Muscle of back (tissue), 13 donors: ENCODE data around the gene ECHS1. TPM values are rescaled to one million over a fixed set of nuclear protein-coding genes. Genes with fewer than 3 reads are reported as not detected.
A peak's percentile ranks its signal among the peaks of the same experiment; 100 is the strongest.
"Not testable (repeated sequence)": the region's sequence is repeated elsewhere in the genome, so short reads cannot be mapped to it uniquely, and the experiment has no call there.

Source experiments
- DNase-seq, 3 donors: peaks; one replicate each; pipeline versions ENCODE4 v3.0.0 to v3.0.0-alpha.2; 2013
- long read RNA-seq, 9 donors: transcript quantifications; one replicate each; lab custom pipeline, GENCODE V29; 2026
- polyA plus RNA-seq, 10 donors: library from polyadenylated mRNA; unstranded; fragments of 120-200 nt; gene quantifications; one replicate each; pipeline ENCODE4 v1.2.1, GENCODE V29; 2013; ENCODE audit not compliant: insufficient read length in 10 of 10

ECHS1 gene
- polyA plus RNA-seq, result 100 to 1,000 TPM in 9 of 10 donors, 10 to 100 TPM in 1; 96.4 to 132 (median 123) TPM
- long read RNA-seq, donor 1, transcript ECHS1-201 (8 exons, 1,617 nt), result major isoform, 81 of 121 reads
- long read RNA-seq, donor 1, partial matches to known transcripts, result 40 of 121 reads
- long read RNA-seq, donor 1, other reads (novel, unspliced or antisense), result 0 of 121 reads
- long read RNA-seq, donor 2, transcript ECHS1-201 (8 exons, 1,617 nt), result major isoform, 65 of 86 reads
- long read RNA-seq, donor 2, partial matches to known transcripts, result 21 of 86 reads
- long read RNA-seq, donor 2, other reads (novel, unspliced or antisense), result 0 of 86 reads
- long read RNA-seq, donor 3, result 0 reads
- long read RNA-seq, donor 4, transcript ECHS1-201 (8 exons, 1,617 nt), result major isoform, 43 of 56 reads
- long read RNA-seq, donor 4, partial matches to known transcripts, result 13 of 56 reads
- long read RNA-seq, donor 4, other reads (novel, unspliced or antisense), result 0 of 56 reads
- long read RNA-seq, donor 5, transcript ECHS1-201 (8 exons, 1,617 nt), result major isoform, 96 of 126 reads
- long read RNA-seq, donor 5, partial matches to known transcripts, result 30 of 126 reads
- long read RNA-seq, donor 5, other reads (novel, unspliced or antisense), result 0 of 126 reads
- long read RNA-seq, donor 6, transcript ECHS1-201 (8 exons, 1,617 nt), result major isoform, 86 of 120 reads
- long read RNA-seq, donor 6, partial matches to known transcripts, result 34 of 120 reads
- long read RNA-seq, donor 6, other reads (novel, unspliced or antisense), result 0 of 120 reads
- long read RNA-seq, donor 7, transcript ECHS1-201 (8 exons, 1,617 nt), result major isoform, 48 of 59 reads
- long read RNA-seq, donor 7, partial matches to known transcripts, result 11 of 59 reads
- long read RNA-seq, donor 7, other reads (novel, unspliced or antisense), result 0 of 59 reads
- long read RNA-seq, donor 8, transcript ECHS1-201 (8 exons, 1,617 nt), result major isoform, 43 of 68 reads
- long read RNA-seq, donor 8, partial matches to known transcripts, result 25 of 68 reads
- long read RNA-seq, donor 8, other reads (novel, unspliced or antisense), result 0 of 68 reads
- long read RNA-seq, donor 9, transcript ECHS1-201 (8 exons, 1,617 nt), result major isoform, 18 of 18 reads
- long read RNA-seq, donor 9, partial matches to known transcripts, result 0 of 18 reads
- long read RNA-seq, donor 9, other reads (novel, unspliced or antisense), result 0 of 18 reads

GRCh38 chr10:133373174-133374090 is at the start of gene ECHS1:
TSS of gene ECHS1 (minus strand) at chr10:133373354. CDS start at chr10:133373333, 21 bp downstream.
- peak; percentile 94 to 98 (median 97) for DNase-seq

DNA sequence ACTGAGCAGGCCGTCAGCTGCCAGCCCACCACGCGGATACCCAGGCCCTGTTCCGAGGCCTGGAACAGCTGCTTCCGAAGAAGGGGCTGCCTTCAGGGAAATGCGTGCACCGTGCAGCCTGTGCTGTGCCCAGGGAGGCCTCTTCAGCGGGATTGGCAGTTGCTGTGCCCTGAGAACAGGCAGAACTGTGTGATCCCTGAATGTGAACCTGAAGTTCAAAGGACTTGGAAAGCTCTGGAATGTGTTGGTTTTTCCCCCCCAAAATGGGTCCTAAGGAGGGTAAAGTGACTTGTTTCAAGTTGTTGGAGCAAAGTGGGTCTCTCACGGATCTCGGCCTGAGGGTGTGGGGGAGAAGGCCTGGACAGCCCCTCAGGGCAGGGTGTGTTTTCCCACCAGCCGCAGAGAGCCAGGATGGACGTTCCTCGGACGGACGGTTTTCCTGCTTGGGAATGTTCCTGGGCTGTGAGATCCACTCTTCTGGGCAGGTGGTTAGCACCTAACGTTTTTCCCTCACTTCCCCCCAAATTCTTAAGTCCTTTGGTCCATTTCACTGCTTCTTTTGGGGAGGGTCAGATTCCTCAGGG is 49.2 kb upstream of the ECHS1 start:
- DNase-seq, result peak in 1 of 3 donors; percentile 29

- DNase-seq, result no peak
Observed at GRCh38 chr10:133421336-133422222, 48.4 kb upstream of the ECHS1 start.

- no peak for DNase-seq
Observed at GRCh38 chr10:133420579-133420978, 47.4 kb upstream of the ECHS1 start.

GRCh38 chr10:133420028-133420427 is 46.9 kb upstream of the ECHS1 start:
- DNase-seq, result no peak

DNA sequence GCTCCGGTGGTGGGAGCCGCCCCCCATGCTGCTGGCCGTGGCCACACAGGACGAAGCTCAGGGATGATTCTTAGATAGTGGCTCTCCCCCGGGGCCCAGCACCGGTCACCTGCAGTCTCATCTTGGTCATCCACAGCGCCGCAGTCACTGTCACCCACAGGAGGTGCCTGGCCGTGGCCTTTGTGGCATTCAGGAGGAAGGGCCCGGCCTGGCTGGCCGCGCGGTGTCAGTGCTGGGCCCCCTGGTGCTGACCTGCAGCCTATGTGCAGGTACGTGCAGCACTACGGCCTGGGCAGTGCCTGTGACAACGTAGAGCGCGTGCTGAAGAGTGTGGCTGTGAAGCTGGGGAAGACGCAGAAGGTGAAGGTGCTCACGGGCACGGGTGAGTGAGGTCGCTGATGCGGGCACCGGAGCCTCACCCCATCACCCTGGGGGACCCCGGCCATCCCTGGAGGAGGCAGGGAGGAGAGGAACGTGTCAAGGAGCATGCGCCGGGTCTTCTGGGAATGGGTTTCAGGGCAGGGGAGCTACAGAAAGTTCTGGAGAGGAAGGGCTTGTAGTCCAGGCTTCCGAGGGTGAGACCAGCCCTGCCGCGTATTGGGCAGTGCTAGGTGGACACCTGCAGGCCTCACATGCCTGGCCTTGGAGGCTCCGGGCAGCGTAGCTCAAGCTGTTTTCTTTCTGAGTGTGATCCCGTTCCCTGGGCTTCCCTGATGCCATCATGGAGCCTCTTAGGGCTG is 46.2 kb upstream of the ECHS1 start:
- no peak for DNase-seq

DNA sequence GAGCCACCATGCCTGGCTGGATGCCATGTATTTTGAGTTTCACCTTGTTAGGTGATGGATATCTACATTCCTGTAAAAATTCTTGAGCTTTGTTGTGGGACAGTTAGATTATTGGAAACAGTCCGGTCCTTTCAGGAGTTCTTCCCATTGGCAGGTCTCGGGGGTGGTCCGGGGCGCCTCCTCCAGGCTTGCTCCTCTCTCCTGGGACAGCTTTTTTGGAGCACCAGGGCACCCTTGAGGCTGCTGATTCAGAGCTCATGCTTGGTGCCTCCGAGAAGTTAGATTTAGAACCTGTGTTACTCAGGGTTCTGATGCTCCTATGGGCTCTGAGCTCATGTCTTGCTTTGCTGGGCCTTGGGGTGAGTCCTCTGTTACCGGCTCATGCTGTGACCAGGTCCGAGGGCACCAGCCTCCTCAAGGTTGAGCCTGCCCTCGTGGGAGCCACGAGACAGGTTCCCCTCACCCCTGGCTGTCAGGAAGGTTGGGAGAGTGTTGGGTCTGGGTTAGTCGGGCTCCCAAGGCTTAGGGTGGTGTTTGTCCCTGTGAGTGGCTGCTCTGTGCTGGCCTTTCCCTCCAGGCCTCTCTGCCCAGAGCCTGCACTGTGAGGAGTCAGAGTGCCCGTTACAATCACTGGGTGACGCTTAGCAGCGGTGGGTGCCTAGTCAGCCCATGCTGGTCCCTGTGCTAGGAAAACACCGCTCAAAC is 45.3 kb upstream of the ECHS1 start:
- no peak for DNase-seq

- DNase-seq, result no peak
Observed at GRCh38 chr10:133415752-133416151, 42.6 kb upstream of the ECHS1 start.

DNA sequence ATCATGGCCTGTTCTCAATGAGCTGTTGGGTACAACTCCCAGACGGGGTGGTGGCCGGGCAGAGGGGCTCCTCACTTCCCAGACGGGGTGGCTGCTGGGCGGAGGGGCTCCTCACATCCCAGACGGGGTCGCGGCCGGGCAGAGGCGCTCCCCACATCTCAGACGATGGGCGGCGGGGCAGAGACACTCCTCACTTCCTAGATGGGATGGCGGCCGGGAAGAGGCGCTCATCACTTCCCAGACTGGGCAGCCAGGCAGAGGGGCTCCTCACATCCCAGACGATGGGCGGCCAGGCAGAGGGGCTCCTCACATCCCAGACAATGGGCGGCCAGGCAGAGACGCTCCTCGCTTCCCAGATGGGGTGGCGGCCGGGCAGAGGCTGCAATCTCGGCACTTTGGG is 41.2 kb upstream of the ECHS1 start:
- DNase-seq, result not testable (repeated sequence)

- no peak for DNase-seq
Observed at GRCh38 chr10:133412381-133412711, 39.2 kb upstream of the ECHS1 start.

DNA sequence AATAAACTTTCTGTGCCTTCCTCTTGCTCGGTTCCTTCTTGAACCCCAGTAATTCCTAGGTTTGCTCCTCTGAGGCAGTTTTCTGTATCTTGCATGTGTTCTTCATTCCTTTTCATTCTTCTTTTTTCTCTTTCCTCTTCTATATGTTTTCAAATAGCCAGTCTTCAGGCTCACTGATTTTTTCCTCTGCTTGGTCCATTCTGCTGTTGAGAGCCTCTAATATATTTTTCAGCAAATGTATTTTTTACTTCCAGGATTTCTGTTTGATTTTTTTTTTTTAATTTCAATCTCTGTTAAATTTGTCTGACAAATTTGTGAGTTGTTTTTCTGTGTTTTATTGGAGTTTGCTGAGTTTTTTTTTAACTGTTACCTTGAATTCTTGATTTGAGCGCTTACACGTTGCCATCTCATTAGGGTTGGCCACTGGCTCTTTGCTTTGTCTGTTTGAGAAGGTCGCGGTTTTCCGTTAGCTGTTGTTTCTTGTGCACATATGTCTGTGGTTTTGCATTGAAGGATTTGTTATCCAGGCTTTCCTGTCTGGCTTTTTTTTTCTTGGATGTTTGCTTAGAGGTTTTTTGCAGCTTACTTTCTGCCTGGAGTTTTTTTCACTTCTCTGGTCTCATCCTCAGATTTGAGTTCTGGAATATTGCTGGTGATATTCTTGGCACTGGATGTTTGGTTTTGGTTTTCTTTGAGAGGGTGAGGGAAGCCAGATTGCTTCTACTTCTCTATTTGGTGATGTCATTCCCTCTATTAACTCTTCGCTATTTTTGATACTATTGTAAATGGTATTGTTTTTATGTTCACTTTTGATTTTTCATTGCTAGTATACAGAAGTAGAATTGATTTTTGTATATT is 38.6 kb upstream of the ECHS1 start:
- no peak for DNase-seq

GRCh38 chr10:133405844-133406527 is 32.8 kb upstream of the ECHS1 start:
- DNase-seq, result no peak

DNA sequence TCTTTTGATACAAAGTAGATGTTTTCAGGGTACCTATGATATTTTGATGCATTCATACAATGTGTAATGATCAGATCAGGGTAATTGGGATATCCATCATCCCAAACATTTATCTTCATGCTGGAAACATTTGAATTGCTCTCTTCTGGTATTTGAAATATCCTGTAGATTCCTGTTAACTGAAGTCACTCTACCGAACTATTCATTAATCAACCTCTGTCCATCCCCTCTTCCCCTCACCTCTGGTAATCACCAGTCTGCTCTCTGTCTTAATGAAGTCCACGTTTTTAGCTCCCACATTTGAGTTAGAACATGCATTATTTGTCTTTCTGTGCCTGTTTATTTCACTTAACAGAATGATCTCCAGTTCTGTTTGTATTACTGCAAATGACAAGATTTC is 32.1 kb upstream of the ECHS1 start:
- no peak for DNase-seq

GRCh38 chr10:133403784-133404183 is 30.6 kb upstream of the ECHS1 start:
- DNase-seq, result no peak

DNA sequence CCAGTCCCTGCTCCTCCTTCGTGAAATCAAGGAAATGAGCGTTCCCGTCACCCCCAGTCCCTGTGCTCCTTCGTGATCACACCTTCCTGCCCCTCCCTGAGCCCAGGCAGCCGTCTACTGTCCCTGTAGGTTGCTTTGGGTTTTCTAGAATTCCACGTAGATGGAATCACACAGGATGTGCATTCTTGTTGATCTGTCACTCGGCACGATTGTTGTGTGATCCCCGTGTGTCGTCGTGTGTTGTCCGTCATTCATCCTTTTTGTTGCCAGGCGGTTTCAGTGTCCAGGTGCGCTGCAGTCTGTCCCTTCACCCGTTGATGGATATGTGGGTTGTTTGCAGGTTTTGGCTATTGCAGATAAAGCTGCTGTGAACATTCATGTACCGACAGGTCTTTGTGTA is 30.2 kb upstream of the ECHS1 start:
- no peak for DNase-seq

GRCh38 chr10:133401981-133402725 is 29.0 kb upstream of the ECHS1 start:
- DNase-seq, result no peak
